Natural killer cell (primary cell): Measurements from ENCODE around the gene RASL10A. TPM values are rescaled to one million over a fixed set of nuclear protein-coding genes. Genes with fewer than 3 reads are reported as not detected.

ENCODE experiments used
- ATAC-seq, 3 donors: fragments of 150-1000 bp in 2 of 3; fragments of 200-7000 bp in 1 of 3; cut with Tn5 transposase; 1 replicate in 1 of 3; 2 replicates in 2 of 3; pipeline ENCODE4 v1.10.0; 2021; ENCODE audit warnings: mild to moderate bottlenecking in 2 of 3, moderate library complexity in 2 of 3
- DNase-seq, 2 donors: peaks; one replicate each; pipeline versions ENCODE4 v3.0.0 to v3.0.0-alpha.2; 2013 to 2021; ENCODE audit warnings: mixed read lengths in 1 of 2
- H3K27ac ChIP-seq: one replicate; pipeline ENCODE4 v1.5.1; 2013; ENCODE audit warnings: mild to moderate bottlenecking, low read length
- H3K27me3 ChIP-seq: one replicate; pipeline ENCODE4 v1.6.1; 2013; ENCODE audit warnings: low read length; ENCODE audit not compliant: control insufficient read depth, insufficient read depth
- H3K36me3 ChIP-seq: one replicate; pipeline ENCODE4 v1.6.1; 2013; ENCODE audit warnings: low read length; ENCODE audit not compliant: control insufficient read depth, insufficient read depth
- H3K4me1 ChIP-seq: one replicate; pipeline ENCODE4 v1.6.1; 2013; ENCODE audit warnings: low read length; ENCODE audit not compliant: control insufficient read depth, insufficient read depth
- H3K4me3 ChIP-seq: one replicate; pipeline ENCODE4 v1.5.1; 2013; ENCODE audit warnings: low read length
- H3K9me3 ChIP-seq: one replicate; pipeline ENCODE4 v1.6.1; 2013; ENCODE audit warnings: low read length; ENCODE audit not compliant: control insufficient read depth, insufficient read depth
- H3K27ac Mint-ChIP-seq, 2 donors: one replicate each; pipeline ENCODE4 v1.8.0; 2022; ENCODE audit warnings: mild to moderate bottlenecking in 2 of 2, mixed read lengths in 2 of 2, moderate library complexity in 1 of 2
- H3K27me3 Mint-ChIP-seq, 2 donors: one replicate each; pipeline ENCODE4 v1.8.0; 2022; ENCODE audit warnings: low read depth in 2 of 2, mixed read lengths in 2 of 2
- H3K36me3 Mint-ChIP-seq: one replicate; pipeline ENCODE4 v1.8.0; 2022; ENCODE audit warnings: mixed read lengths
- H3K4me1 Mint-ChIP-seq, 2 donors: one replicate each; pipeline ENCODE4 v1.8.0; 2022; ENCODE audit warnings: mixed read lengths in 2 of 2
- H3K4me3 Mint-ChIP-seq: one replicate; pipeline ENCODE4 v1.8.0; 2022; ENCODE audit warnings: mild to moderate bottlenecking, moderate library complexity, mixed read lengths
- H3K9me3 Mint-ChIP-seq, 2 donors: one replicate each; pipeline ENCODE4 v1.8.0; 2022; ENCODE audit warnings: mixed read lengths in 2 of 2
- WGBS: methylation state at CpG from one replicate; pipeline ENCODE4 v1.1.7; 2013; ENCODE audit warnings: missing lambda C conversion rate; ENCODE audit not compliant: insufficient coverage; 5-methylcytosine and 5-hydroxymethylcytosine counted together
- intact Hi-C: fragments of 100-400 bp; cut with micrococcal nuclease; formaldehyde crosslinking; loops from one replicate; pipeline ENCODE4 v1.14.2; 2022
- total RNA-seq, 4 donors: library from RNA; stranded (reverse); fragments of 120-200 nt in 1 of 4; gene quantifications; one replicate each; pipeline versions ENCODE4 v1.2.3 to v1.2.4, GENCODE V29; 2013 to 2022
- TF ChIP-seq, protein P1 (sequence below): fragments of 200-600 bp; IDR thresholded peaks from one replicate; pipeline ENCODE4 v1.8.0; 2022; ENCODE audit warnings: antibody characterized with exemption

Gene RASL10A
- total RNA-seq, 3 donors from 2014 or later (not counting 1 experiment from before 2014, with no cell fraction given), result 0.20 to 0.28 TPM; not detected in 1

DNA sequence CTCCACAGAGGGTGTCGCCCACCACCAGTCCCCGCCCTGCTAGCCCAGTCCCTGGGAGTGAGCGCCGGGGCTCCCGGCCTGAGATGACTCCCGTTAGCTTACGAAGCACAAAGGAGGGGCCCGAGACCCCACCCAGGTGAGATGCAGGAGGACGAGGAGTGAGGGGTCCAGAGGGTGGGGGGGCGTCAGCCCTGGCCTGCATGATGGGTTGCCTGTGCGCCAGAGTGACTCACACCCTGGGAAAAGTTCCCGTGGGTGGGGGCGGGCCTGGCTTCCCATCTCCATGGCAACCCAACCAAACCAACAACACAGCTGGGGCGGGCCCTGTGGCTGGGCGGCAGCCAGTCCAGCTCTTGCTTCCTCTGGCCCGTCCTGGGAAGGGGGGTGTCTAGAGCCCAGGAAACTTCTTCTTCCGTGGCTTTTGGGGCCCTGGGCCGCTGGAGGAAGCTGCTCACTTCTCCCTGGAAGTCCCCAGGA lies 4.6 kb downstream of the RASL10A start:
- Mint-ChIP-seq H3K9me3 (no peaks in the 10 kb centered on the region), H3K4me1 (peaks cover 9 to 32% of the 10 kb centered on the region in 2 donors), H3K4me3 (no peak overlapping the region), H3K27me3 (peaks cover 24 to 39% of the 10 kb centered on the region in 2 donors), H3K36me3 (no peaks in the 10 kb centered on the region), H3K27ac (no peak overlapping the region)
- ATAC-seq (peak; percentile 44 to 62 (median 53)), DNase-seq (peak; percentile 37 to 62)
- no peak overlapping the region for H3K27ac ChIP-seq
- H3K4me3 ChIP-seq, result no peak overlapping the region
- H3K9me3 ChIP-seq, result no peaks in the 10 kb centered on the region
- intact Hi-C loops, result no loop called here
- TF ChIP-seq, protein P1, sequence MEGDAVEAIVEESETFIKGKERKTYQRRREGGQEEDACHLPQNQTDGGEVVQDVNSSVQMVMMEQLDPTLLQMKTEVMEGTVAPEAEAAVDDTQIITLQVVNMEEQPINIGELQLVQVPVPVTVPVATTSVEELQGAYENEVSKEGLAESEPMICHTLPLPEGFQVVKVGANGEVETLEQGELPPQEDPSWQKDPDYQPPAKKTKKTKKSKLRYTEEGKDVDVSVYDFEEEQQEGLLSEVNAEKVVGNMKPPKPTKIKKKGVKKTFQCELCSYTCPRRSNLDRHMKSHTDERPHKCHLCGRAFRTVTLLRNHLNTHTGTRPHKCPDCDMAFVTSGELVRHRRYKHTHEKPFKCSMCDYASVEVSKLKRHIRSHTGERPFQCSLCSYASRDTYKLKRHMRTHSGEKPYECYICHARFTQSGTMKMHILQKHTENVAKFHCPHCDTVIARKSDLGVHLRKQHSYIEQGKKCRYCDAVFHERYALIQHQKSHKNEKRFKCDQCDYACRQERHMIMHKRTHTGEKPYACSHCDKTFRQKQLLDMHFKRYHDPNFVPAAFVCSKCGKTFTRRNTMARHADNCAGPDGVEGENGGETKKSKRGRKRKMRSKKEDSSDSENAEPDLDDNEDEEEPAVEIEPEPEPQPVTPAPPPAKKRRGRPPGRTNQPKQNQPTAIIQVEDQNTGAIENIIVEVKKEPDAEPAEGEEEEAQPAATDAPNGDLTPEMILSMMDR, result no peak
- peaks cover 30% of the 10 kb centered on the region for H3K27me3 ChIP-seq
- WGBS, result 23% methylated on average over 18 of the region's 18 CpGs
- no peaks in the 10 kb centered on the region for H3K36me3 ChIP-seq
- peaks cover 45% of the 10 kb centered on the region for H3K4me1 ChIP-seq

DNA sequence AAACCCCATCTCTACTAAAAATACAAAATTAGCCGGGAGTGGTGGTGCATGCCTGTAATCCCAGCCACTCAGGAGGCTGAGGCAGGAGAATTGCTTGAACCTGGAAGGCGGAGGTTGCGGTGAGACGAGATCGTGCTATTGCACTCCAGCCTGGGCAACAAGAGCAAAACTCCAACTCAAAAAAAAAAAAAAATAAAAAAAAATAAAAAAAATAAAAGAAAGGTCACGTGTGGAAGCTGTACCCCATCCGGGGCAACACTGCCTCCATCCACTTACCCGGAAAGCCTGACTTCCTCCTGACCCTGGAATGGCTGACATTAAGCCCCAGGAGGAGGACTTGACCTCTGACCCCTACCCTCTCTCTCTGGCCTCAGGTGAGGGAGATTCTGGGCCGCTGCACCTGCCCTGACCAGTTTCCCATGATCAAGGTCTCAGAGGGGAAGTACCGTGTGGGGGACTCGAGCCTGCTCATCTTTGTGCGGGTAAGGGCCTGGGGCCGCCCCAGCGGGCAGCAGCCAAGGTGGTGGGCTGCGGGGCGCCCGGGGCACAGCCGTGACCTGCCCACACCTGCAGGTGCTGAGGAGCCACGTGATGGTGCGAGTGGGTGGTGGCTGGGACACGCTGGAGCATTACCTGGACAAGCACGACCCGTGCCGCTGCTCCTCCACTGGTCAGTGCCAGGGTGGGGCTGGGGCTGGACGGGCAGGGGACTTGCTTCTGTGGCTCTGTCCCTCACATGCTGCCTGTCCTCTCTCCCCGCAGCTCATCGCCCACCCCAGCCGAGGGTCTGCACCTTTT lies 5.2 kb downstream of the RASL10A start:
- Histone ChIP-seq H3K4me3 (no peak overlapping the region), H3K4me1 (peaks cover 45% of the 10 kb centered on the region), H3K9me3 (no peaks in the 10 kb centered on the region), H3K27me3 (peaks cover 34% of the 10 kb centered on the region), H3K27ac (no peak overlapping the region), H3K36me3 (no peaks in the 10 kb centered on the region)
- no peak overlapping the region for H3K27ac Mint-ChIP-seq
- intact Hi-C loops, result no loop called here
- H3K36me3 Mint-ChIP-seq, result no peaks in the 10 kb centered on the region
- TF ChIP-seq, protein P1, result no peak
- peaks cover 9 to 34% of the 10 kb centered on the region in 2 donors for H3K4me1 Mint-ChIP-seq
- ATAC-seq, result no peak
- peaks cover 24 to 45% of the 10 kb centered on the region in 2 donors for H3K27me3 Mint-ChIP-seq
- H3K4me3 Mint-ChIP-seq, result no peak overlapping the region
- WGBS, result 75% methylated on average over 25 of the region's 28 CpGs
- H3K9me3 Mint-ChIP-seq, result no peaks in the 10 kb centered on the region
- DNase-seq, result no peak

DNA sequence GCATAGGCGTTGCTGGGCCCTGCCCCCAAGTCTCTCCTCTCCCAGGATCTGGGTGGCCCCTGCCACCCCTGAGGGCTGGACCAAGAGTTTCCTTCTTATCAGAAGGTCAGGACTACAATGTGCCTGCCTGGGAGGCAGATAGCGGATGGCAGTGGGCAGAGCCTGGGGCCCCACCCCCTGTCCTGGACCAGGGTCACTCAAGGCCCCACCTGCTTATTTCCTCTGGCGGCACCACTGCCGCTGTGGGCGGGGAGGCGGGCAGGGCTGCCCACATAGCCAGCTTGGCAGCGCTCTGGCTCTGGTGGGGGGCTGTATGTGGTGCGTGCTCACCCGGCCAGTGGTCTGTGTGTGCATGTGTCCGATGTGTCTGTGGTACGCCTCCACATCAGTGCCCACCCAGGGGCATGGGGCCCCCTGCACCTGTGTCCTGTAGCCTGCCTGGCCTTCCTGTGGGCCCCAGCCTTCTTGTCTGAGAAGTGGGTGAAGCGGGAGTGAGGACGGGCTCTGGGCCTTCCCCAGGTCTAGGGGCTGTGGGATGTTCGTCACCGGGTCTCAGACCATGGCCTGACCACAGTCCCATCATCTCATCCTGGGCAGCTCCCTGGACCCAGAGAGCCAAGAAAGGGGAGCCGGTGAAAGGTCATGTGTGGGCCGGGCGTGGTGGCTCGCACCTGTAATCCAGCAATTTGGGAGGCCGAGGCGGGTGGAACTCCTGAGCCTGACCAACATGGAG lies 6.0 kb downstream of the RASL10A start:
- H3K9me3 Mint-ChIP-seq, result no peaks in the 10 kb centered on the region
- H3K36me3 ChIP-seq, result no peaks in the 10 kb centered on the region
- H3K27me3 Mint-ChIP-seq, result peaks cover 20 to 47% of the 10 kb centered on the region in 2 donors
- peak overlapping the region; percentile 25 for H3K4me3 Mint-ChIP-seq
- no peaks in the 10 kb centered on the region for H3K9me3 ChIP-seq
- no peak overlapping the region for H3K27ac Mint-ChIP-seq
- H3K4me1 Mint-ChIP-seq, result peaks cover 7 to 31% of the 10 kb centered on the region in 2 donors
- ATAC-seq, result no peak
- H3K27me3 ChIP-seq, result peaks cover 30% of the 10 kb centered on the region
- WGBS, result 63% methylated on average over 18 of the region's 21 CpGs
- no peak overlapping the region for H3K4me3 ChIP-seq
- no peaks in the 10 kb centered on the region for H3K36me3 Mint-ChIP-seq
- no peak overlapping the region for H3K27ac ChIP-seq
- TF ChIP-seq, protein P1, result no peak
- no peak for DNase-seq
- peaks cover 42% of the 10 kb centered on the region for H3K4me1 ChIP-seq
- intact Hi-C loops, result no loop called here
